ENCODE results near the gene PLSCR2.

- TF ChIP-seq CTCF (IDR thresholded peaks at IDR 0.05): no peak
- TF ChIP-seq POLR2A (IDR thresholded peaks at IDR 0.05): no peak
Observed at GRCh38 chr3:146395164-146395563, 74.2 kb downstream of the PLSCR2 start.
